ENCODE measurements around the gene TIAM2. TPM values are rescaled to one million over a fixed set of nuclear protein-coding genes. Genes with fewer than 3 reads are reported as not detected.
A peak's percentile ranks its signal among the peaks of the same experiment; 100 is the strongest.
"Not testable (repeated sequence)": the region's sequence is repeated elsewhere in the genome, so short reads cannot be mapped to it uniquely, and the experiment has no call there.

TIAM2 gene
- total RNA-seq, 3 donors from 2014 or later (not counting 1 experiment from before 2014, with no cell fraction given): 6.5 to 11.1 (median 8.7) TPM

- peaks cover 0 to 7% of the 10 kb centered on the region in 2 donors for H3K4me1 Mint-ChIP-seq
- no peak for ATAC-seq
- Histone ChIP-seq H3K9me3 (ENCODE audit: control insufficient read depth, insufficient read depth, low read length) (no peaks in the 10 kb centered on the region), H3K27ac (ENCODE audit: low read length) (no peak overlapping the region), H3K27me3 (ENCODE audit: control insufficient read depth, insufficient read depth, low read length) (no peaks in the 10 kb centered on the region), H3K4me1 (ENCODE audit: control insufficient read depth, insufficient read depth, low read length) (peaks cover 14% of the 10 kb centered on the region), H3K4me3 (ENCODE audit: low read length) (no peak overlapping the region), H3K36me3 (ENCODE audit: control insufficient read depth, insufficient read depth, low read length) (no peaks in the 10 kb centered on the region)
- DNase-seq: no peak
- TF ChIP-seq CTCF (IDR thresholded peaks at IDR 0.05): no peak
- H3K4me3 Mint-ChIP-seq: no peak overlapping the region
- H3K9me3 Mint-ChIP-seq: no peaks in the 10 kb centered on the region
- H3K36me3 Mint-ChIP-seq: no peaks in the 10 kb centered on the region
- peaks cover 4 to 25% of the 10 kb centered on the region in 2 donors for H3K27me3 Mint-ChIP-seq (ENCODE audit: low read depth in 2 of 2)
- intact Hi-C loops (cut with micrococcal nuclease): no loop called here
- 93% methylated on average over 7 of the region's 7 CpGs for WGBS (ENCODE audit: insufficient coverage)
- H3K27ac Mint-ChIP-seq: peak overlapping the region in 1 of 2 donors; percentile 75
Observed at GRCh38 chr6:155224618-155225017, 229.5 kb downstream of the TIAM2 start.

- DNase-seq (no peak), ATAC-seq (no peak)
- no peaks in the 10 kb centered on the region for H3K36me3 ChIP-seq (ENCODE audit: control insufficient read depth, insufficient read depth, low read length)
- Mint-ChIP-seq H3K27ac (no peak overlapping the region), H3K27me3 (ENCODE audit: low read depth in 2 of 2) (peaks cover 4 to 25% of the 10 kb centered on the region in 2 donors), H3K9me3 (no peaks in the 10 kb centered on the region), H3K4me1 (peaks cover 0 to 7% of the 10 kb centered on the region in 2 donors), H3K36me3 (no peaks in the 10 kb centered on the region), H3K4me3 (no peak overlapping the region)
- intact Hi-C loops (cut with micrococcal nuclease): no loop called here
- no peak overlapping the region for H3K4me3 ChIP-seq (ENCODE audit: low read length)
- TF ChIP-seq CTCF (IDR thresholded peaks at IDR 0.05): no peak
- no peaks in the 10 kb centered on the region for H3K27me3 ChIP-seq (ENCODE audit: control insufficient read depth, insufficient read depth, low read length)
- no peak overlapping the region for H3K27ac ChIP-seq (ENCODE audit: low read length)
- WGBS (ENCODE audit: insufficient coverage): 96% methylated on average over 4 of the region's 4 CpGs
- H3K9me3 ChIP-seq (ENCODE audit: control insufficient read depth, insufficient read depth, low read length): no peaks in the 10 kb centered on the region
- H3K4me1 ChIP-seq (ENCODE audit: control insufficient read depth, insufficient read depth, low read length): peaks cover 14% of the 10 kb centered on the region
Observed at GRCh38 chr6:155227046-155227445, 231.9 kb downstream of the TIAM2 start.

GRCh38 chr6:155228546-155229166 is 233.5 kb downstream of the TIAM2 start:
- Histone ChIP-seq H3K9me3 (ENCODE audit: control insufficient read depth, insufficient read depth, low read length) (no peaks in the 10 kb centered on the region), H3K4me3 (ENCODE audit: low read length) (no peak overlapping the region), H3K36me3 (ENCODE audit: control insufficient read depth, insufficient read depth, low read length) (no peaks in the 10 kb centered on the region), H3K4me1 (ENCODE audit: control insufficient read depth, insufficient read depth, low read length) (peaks cover 13% of the 10 kb centered on the region), H3K27ac (ENCODE audit: low read length) (no peak overlapping the region), H3K27me3 (ENCODE audit: control insufficient read depth, insufficient read depth, low read length) (no peaks in the 10 kb centered on the region)
- DNase-seq: no peak
- no peaks in the 10 kb centered on the region for H3K36me3 Mint-ChIP-seq
- peaks cover 0 to 7% of the 10 kb centered on the region in 2 donors for H3K4me1 Mint-ChIP-seq
- intact Hi-C loops (cut with micrococcal nuclease): no loop called here
- H3K27me3 Mint-ChIP-seq (ENCODE audit: low read depth in 2 of 2): peaks cover 4 to 18% of the 10 kb centered on the region in 2 donors
- TF ChIP-seq CTCF (IDR thresholded peaks at IDR 0.05): no peak
- H3K4me3 Mint-ChIP-seq: no peak overlapping the region
- WGBS (ENCODE audit: insufficient coverage): 95% methylated on average over 13 of the region's 13 CpGs
- no peak for ATAC-seq
- no peak overlapping the region for H3K27ac Mint-ChIP-seq
- no peaks in the 10 kb centered on the region for H3K9me3 Mint-ChIP-seq

GRCh38 chr6:155230975-155231374 is 235.9 kb downstream of the TIAM2 start:
- H3K27ac Mint-ChIP-seq; H3K4me1 ChIP-seq (ENCODE audit: control insufficient read depth, insufficient read depth, low read length); H3K36me3 Mint-ChIP-seq; H3K9me3 ChIP-seq (ENCODE audit: control insufficient read depth, insufficient read depth, low read length); H3K4me3 ChIP-seq (ENCODE audit: low read length); H3K4me3 Mint-ChIP-seq; H3K9me3 Mint-ChIP-seq; H3K36me3 ChIP-seq (ENCODE audit: control insufficient read depth, insufficient read depth, low read length); H3K4me1 Mint-ChIP-seq; DNase-seq; intact Hi-C loops (cut with micrococcal nuclease); ATAC-seq; H3K27me3 ChIP-seq (ENCODE audit: control insufficient read depth, insufficient read depth, low read length); H3K27me3 Mint-ChIP-seq (ENCODE audit: low read depth in 2 of 2); H3K27ac ChIP-seq (ENCODE audit: low read length): not testable (repeated sequence)
- 92% methylated on average over 4 of the region's 4 CpGs for WGBS (ENCODE audit: insufficient coverage)
